A673 (cell line): ENCODE data around the gene KISS1R. TPM values are rescaled to one million over a fixed set of nuclear protein-coding genes. Genes with fewer than 3 reads are reported as not detected.

Experiments used
- BruUV-seq: library from RNA; stranded (reverse); fragments of 400-500 nt; replicated peaks from 2 replicates; lab custom pipeline; 2021; lab: Mats Ljungman, UMichigan
- CTCF ChIA-PET: fragments of 300-600 bp; sonication (Branson Sonifier 250); formaldehyde crosslinking; loops from one replicate; lab custom pipeline; 2022; ENCODE audit warnings: antibody characterized with exemption; lab: Charles Lee
- POLR2A ChIA-PET: fragments of 300-600 bp; sonication (Branson Sonifier 250); formaldehyde crosslinking; loops from one replicate; lab custom pipeline; 2022; ENCODE audit warnings: antibody characterized with exemption; ENCODE audit not compliant: low non-redundant PET; lab: Charles Lee
- DNase-seq: peaks from one replicate; pipeline ENCODE4 v3.0.0-alpha.2; 2015; ENCODE audit warnings: low spot score
- H3K27ac ChIP-seq: fragments of 200-600 bp; sonication (generic); 2 replicates; pipeline ENCODE4 v1.5.1; 2016; ENCODE audit warnings: mixed run types, low read depth, mild to moderate bottlenecking, mixed read lengths, antibody characterized with exemption, low read length; ENCODE audit not compliant: poor library complexity, severe bottlenecking
- H3K27me3 ChIP-seq: fragments of 200-600 bp; sonication (generic); replicated peaks from 2 replicates; pipeline ENCODE4 v1.6.1; 2017; ENCODE audit warnings: mixed run types, low read depth, mild to moderate bottlenecking, mixed read lengths, antibody characterized with exemption, low read length; ENCODE audit not compliant: insufficient read depth, poor library complexity
- H3K36me3 ChIP-seq: fragments of 200-600 bp; sonication (generic); 2 replicates; pipeline ENCODE4 v1.6.1; 2016; ENCODE audit warnings: mixed run types, mild to moderate bottlenecking, mixed read lengths, antibody characterized with exemption, low read length; ENCODE audit not compliant: insufficient read depth, poor library complexity, severe bottlenecking
- H3K4me1 ChIP-seq: fragments of 200-600 bp; sonication (generic); 2 replicates; pipeline ENCODE4 v1.6.1; 2017; ENCODE audit warnings: mixed run types, mild to moderate bottlenecking, mixed read lengths, antibody characterized with exemption, low read length; ENCODE audit not compliant: insufficient read depth, poor library complexity, severe bottlenecking
- H3K4me3 ChIP-seq: fragments of 200-600 bp; sonication (generic); 2 replicates; pipeline ENCODE4 v1.5.1; 2016; ENCODE audit warnings: low read depth, mixed run types, mild to moderate bottlenecking, mixed read lengths, low read length; ENCODE audit not compliant: poor library complexity, severe bottlenecking
- H3K9me3 ChIP-seq: fragments of 200-600 bp; sonication (generic); 2 replicates; pipeline ENCODE4 v1.6.1; 2016; ENCODE audit warnings: mixed run types, low read depth, mild to moderate bottlenecking, mixed read lengths, antibody characterized with exemption, low read length; ENCODE audit not compliant: poor library complexity, severe bottlenecking
- CTCF ChIP-seq: fragments of 300-800, 200-600 bp; sonication (generic); conservative IDR thresholded peaks from 2 replicates; pipeline ENCODE4 v1.5.1; 2017; ENCODE audit warnings: low read depth, mild to moderate bottlenecking, antibody characterized with exemption, low read length, moderate library complexity, mixed read lengths
- EZH2 ChIP-seq: fragments of 200-600 bp; sonication (generic); IDR thresholded peaks from 2 replicates; pipeline ENCODE4 v1.6.1; 2017; ENCODE audit warnings: borderline replicate concordance, low read depth, mild to moderate bottlenecking, mixed read lengths, antibody characterized with exemption, low read length; ENCODE audit not compliant: poor library complexity, severe bottlenecking
- intact Hi-C: fragments of 100-400 bp; cut with micrococcal nuclease; formaldehyde crosslinking; loops from one replicate; pipeline ENCODE4 v1.10.0; 2022; ENCODE audit not compliant: unreplicated experiment
- total RNA-seq: library from RNA; stranded (reverse); gene quantifications from 2 replicates; pipeline ENCODE4 v1.2.3, GENCODE V29; 2021

Gene KISS1R
- total RNA-seq, 1 experiment from 2014 or later, result not detected

- Histone ChIP-seq H3K4me1 (no peaks in the 10 kb centered on the region), H3K9me3 (no peaks in the 10 kb centered on the region), H3K36me3 (peaks cover 26% of the 10 kb centered on the region), H3K27me3 (no peaks in the 10 kb centered on the region), H3K4me3 (no peak overlapping the region), H3K27ac (no peak overlapping the region)
- no TSS peak for BruUV-seq
- no peak for DNase-seq
- CTCF ChIA-PET, result interaction anchor here (0.6 to 0.8 kb wide), 3 partner anchors 295 to 987 kb away, joined by 3 to 5 read pairs (median 3); no protein-coding TSS in a partner anchor
- TF ChIP-seq EZH2 (no peak), CTCF (no peak)
- intact Hi-C loops, result no loop called here
- POLR2A ChIA-PET, result interaction anchor here (0.6 kb wide), 1 partner anchor 16 kb away, joined by 4 read pairs; no protein-coding TSS in a partner anchor
These were observed 37.3 kb upstream of the KISS1R start for GRCh38 chr19:879711-880438.

DNA sequence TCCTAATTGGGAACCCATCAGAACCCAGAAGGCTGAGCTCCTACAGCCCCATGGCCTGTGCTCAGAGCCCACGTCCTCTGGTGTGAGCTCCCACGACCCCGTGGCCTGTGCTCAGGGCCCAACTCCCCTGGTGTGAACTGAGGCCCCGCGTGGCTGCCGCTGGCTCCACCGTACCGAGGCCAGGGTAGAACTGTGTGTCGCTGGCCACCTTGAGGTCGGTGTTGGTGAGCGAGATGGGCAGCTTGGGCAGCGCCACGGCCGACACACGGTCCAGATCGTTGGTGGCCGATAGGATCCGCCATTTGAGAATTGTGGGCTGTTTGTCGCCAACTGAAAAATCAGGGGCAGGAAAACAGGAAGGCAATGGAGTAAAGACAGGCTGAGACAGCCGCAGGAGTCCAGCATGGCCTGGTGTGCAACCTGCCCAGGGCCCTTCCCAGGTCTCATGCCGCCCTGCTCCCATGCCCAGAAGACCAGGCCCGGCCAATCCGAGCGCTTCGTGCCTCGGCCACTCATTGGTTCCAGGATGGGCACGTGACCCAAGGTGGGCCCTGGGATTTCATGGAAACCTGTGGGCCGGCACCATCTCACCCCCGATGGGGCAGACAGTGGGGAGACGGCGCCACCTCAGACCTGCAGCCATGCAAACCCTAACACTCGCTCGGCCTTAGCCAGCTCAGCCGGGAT is 35.6 kb upstream of the KISS1R start:
- Histone ChIP-seq H3K9me3 (no peaks in the 10 kb centered on the region), H3K27ac (no peak overlapping the region), H3K4me3 (no peak overlapping the region), H3K27me3 (no peaks in the 10 kb centered on the region), H3K4me1 (no peaks in the 10 kb centered on the region), H3K36me3 (peaks cover 29% of the 10 kb centered on the region)
- intact Hi-C loops, result no loop called here
- ChIA-PET POLR2A (no interaction called here), CTCF (no interaction called here)
- DNase-seq, result no peak
- TF ChIP-seq EZH2, result no peak
- no peak for TF ChIP-seq CTCF
- no TSS peak for BruUV-seq

DNA sequence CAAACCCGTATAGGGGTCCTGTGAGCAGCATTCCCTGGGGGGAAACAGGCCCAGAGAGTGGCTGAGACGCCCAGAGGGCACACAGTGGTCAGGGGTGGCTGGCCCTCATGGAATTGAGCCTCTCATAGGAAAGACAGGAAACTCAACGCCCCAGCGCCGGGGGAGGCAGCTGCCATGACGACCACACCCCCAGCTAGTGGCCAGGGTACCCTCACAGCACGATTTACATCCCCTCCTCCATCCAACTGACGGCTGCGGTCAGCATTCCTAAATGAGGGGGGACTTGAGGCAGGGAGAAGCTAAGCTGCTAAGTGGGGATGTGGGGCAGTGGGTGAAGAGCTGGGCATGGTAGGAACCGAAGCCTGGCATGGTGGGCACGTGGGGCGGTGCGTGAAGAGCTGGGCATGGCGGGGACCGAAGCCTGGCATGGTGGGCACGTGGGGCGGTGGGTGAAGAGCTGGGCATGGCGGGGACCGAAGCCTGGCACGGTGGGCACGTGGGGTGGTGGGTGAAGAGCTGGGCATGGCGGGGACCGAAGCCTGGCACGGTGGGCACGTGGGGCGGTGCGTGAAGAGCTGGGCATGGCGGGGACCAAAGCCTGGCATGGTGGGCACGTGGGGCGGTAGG is 34.1 kb upstream of the KISS1R start:
- no peak for TF ChIP-seq EZH2
- TF ChIP-seq CTCF, result no peak
- no peaks in the 10 kb centered on the region for H3K4me1 ChIP-seq
- no peaks in the 10 kb centered on the region for H3K9me3 ChIP-seq
- ChIA-PET POLR2A (interaction anchor here (0.7 kb wide), 1 partner anchor 118 kb away, joined by 4 read pairs; no protein-coding TSS in a partner anchor), CTCF (no interaction called here)
- intact Hi-C loops, result no loop called here
- no peak for DNase-seq
- BruUV-seq, result no TSS peak
- H3K27ac ChIP-seq, result no peak overlapping the region
- no peak overlapping the region for H3K4me3 ChIP-seq
- peaks cover 33% of the 10 kb centered on the region for H3K36me3 ChIP-seq
- H3K27me3 ChIP-seq, result no peaks in the 10 kb centered on the region
